Muscle of leg (tissue), 16 donors: Measurements from ENCODE around the gene RTL10. TPM values are rescaled to one million over a fixed set of nuclear protein-coding genes. Genes with fewer than 3 reads are reported as not detected.
A peak's percentile ranks its signal among the peaks of the same experiment; 100 is the strongest.

Experiments used
- DNase-seq: peaks from one replicate; pipeline ENCODE4 v3.0.0; 2013
- H3K27ac ChIP-seq: one replicate; pipeline ENCODE4 v1.5.1; 2013; ENCODE audit warnings: mild to moderate bottlenecking, low read length, control low read depth
- H3K27me3 ChIP-seq: one replicate; pipeline ENCODE4 v1.6.1; 2013; ENCODE audit warnings: low read length; ENCODE audit not compliant: control insufficient read depth, insufficient read depth
- H3K36me3 ChIP-seq: one replicate; pipeline ENCODE4 v1.6.1; 2013; ENCODE audit warnings: low read length; ENCODE audit not compliant: control insufficient read depth, insufficient read depth
- H3K4me1 ChIP-seq: one replicate; pipeline ENCODE4 v1.6.1; 2013; ENCODE audit warnings: low read length; ENCODE audit not compliant: control insufficient read depth, insufficient read depth
- H3K4me3 ChIP-seq: one replicate; pipeline ENCODE4 v1.5.1; 2013; ENCODE audit warnings: low read length, control low read depth
- H3K9me3 ChIP-seq: replicated peaks from 2 replicates; pipeline ENCODE4 v1.6.1; 2013; ENCODE audit warnings: low read depth, low read length; ENCODE audit not compliant: control insufficient read depth
- WGBS: methylation state at CpG from one replicate; pipeline ENCODE4 v1.1.5; 2013; ENCODE audit warnings: missing lambda C conversion rate; ENCODE audit not compliant: insufficient coverage; 5-methylcytosine and 5-hydroxymethylcytosine counted together
- long read RNA-seq, 11 donors: transcript quantifications; one replicate each; lab custom pipeline, GENCODE V29; 2026
- polyA plus RNA-seq, 8 donors: library from polyadenylated mRNA; unstranded; fragments of 120-200 nt; gene quantifications; one replicate each; pipeline versions ENCODE4 v1.2.1 to v1.2.3, GENCODE V29; 2013; ENCODE audit warnings: inconsistent platforms in 1 of 8, low replicate concordance in 1 of 8; ENCODE audit not compliant: insufficient read length in 8 of 8, insufficient read depth in 1 of 8
- total RNA-seq: library from RNA; stranded (reverse); fragments of 120-200 nt; gene quantifications from one replicate; pipeline ENCODE4 v1.2.4, GENCODE V29; 2013

The RTL10 gene, protein sequence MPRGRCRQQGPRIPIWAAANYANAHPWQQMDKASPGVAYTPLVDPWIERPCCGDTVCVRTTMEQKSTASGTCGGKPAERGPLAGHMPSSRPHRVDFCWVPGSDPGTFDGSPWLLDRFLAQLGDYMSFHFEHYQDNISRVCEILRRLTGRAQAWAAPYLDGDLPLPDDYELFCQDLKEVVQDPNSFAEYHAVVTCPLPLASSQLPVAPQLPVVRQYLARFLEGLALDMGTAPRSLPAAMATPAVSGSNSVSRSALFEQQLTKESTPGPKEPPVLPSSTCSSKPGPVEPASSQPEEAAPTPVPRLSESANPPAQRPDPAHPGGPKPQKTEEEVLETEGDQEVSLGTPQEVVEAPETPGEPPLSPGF
- total RNA-seq (12.7 TPM), polyA plus RNA-seq (10 to 100 TPM; 10.8 to 15.8 (median 12.6) TPM)
- long read RNA-seq, donor 1, full-length matches to known transcripts, result 3 of 8 reads
- long read RNA-seq, donor 1, partial matches to known transcripts, result 5 of 8 reads
- long read RNA-seq, donor 1, other reads (novel, unspliced or antisense), result 0 of 8 reads
- long read RNA-seq, donor 2, full-length matches to known transcripts, result 2 of 2 reads
- long read RNA-seq, donor 2, partial matches to known transcripts, result 0 of 2 reads
- long read RNA-seq, donor 2, other reads (novel, unspliced or antisense), result 0 of 2 reads
- long read RNA-seq, donor 3, full-length matches to known transcripts, result 9 of 9 reads
- long read RNA-seq, donor 3, partial matches to known transcripts, result 0 of 9 reads
- long read RNA-seq, donor 3, other reads (novel, unspliced or antisense), result 0 of 9 reads
- long read RNA-seq, donor 4, full-length matches to known transcripts, result 3 of 3 reads
- long read RNA-seq, donor 4, partial matches to known transcripts, result 0 of 3 reads
- long read RNA-seq, donor 4, other reads (novel, unspliced or antisense), result 0 of 3 reads
- long read RNA-seq, donor 5, full-length matches to known transcripts, result 12 of 12 reads
- long read RNA-seq, donor 5, partial matches to known transcripts, result 0 of 12 reads
- long read RNA-seq, donor 5, other reads (novel, unspliced or antisense), result 0 of 12 reads
- long read RNA-seq, donor 6, full-length matches to known transcripts, result 4 of 23 reads
- long read RNA-seq, donor 6, partial matches to known transcripts, result 19 of 23 reads
- long read RNA-seq, donor 6, other reads (novel, unspliced or antisense), result 0 of 23 reads
- long read RNA-seq, donor 7, full-length matches to known transcripts, result 3 of 3 reads
- long read RNA-seq, donor 7, partial matches to known transcripts, result 0 of 3 reads
- long read RNA-seq, donor 7, other reads (novel, unspliced or antisense), result 0 of 3 reads
- long read RNA-seq, donor 8, full-length matches to known transcripts, result 4 of 4 reads
- long read RNA-seq, donor 8, partial matches to known transcripts, result 0 of 4 reads
- long read RNA-seq, donor 8, other reads (novel, unspliced or antisense), result 0 of 4 reads
- long read RNA-seq, donor 9, full-length matches to known transcripts, result 8 of 8 reads
- long read RNA-seq, donor 9, partial matches to known transcripts, result 0 of 8 reads
- long read RNA-seq, donor 9, other reads (novel, unspliced or antisense), result 0 of 8 reads
- long read RNA-seq, donor 10, full-length matches to known transcripts, result 8 of 8 reads
- long read RNA-seq, donor 10, partial matches to known transcripts, result 0 of 8 reads
- long read RNA-seq, donor 10, other reads (novel, unspliced or antisense), result 0 of 8 reads
- long read RNA-seq, donor 11, full-length matches to known transcripts, result 4 of 4 reads
- long read RNA-seq, donor 11, partial matches to known transcripts, result 0 of 4 reads
- long read RNA-seq, donor 11, other reads (novel, unspliced or antisense), result 0 of 4 reads

DNA sequence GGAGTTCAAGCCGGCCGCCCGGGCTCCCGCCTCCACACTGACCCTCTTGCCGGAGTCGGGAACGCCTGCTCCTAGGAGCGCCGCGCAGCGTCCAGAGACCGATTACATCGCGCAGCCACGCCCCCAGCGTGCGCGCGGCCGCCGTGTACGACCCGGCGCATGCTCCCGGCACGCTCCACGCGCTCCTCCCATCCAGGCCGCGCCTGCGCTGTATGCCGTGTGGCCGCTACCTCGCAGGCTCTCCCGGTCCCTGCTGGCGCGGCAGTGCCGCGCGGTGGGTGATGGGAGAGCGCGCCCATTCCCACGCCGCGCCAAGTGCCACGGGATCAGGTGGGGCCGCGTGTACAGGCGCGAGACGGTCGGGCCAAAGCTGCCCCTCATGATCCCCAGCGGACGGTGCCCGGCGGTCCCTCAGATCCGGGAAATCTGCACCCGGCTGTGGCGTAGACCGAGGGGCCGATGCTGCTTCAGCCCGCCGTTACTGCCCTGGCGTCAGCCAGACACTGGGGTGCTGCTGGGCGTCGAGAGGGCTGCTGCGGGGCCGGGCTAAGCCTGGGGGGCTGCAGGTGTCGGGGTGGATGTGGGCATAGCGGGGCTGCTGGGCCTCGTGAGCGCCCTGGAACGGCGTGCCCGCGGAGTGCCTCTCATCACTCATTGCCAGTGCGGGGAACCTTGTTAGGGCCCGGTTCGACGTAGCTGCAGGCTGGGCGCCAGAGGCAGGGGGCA is at the start of gene RTL10, which contains the start of gene GNB1L:
Gene RTL10 (minus strand): TSS at position 97 of the 726 bp plus-strand sequence. CDS start 2,613 bp downstream, outside the sequence.
Gene GNB1L (minus strand): TSS at position 97 of the 726 bp plus-strand sequence. CDS start 33,519 bp downstream, outside the sequence.
- peaks cover 28% of the 10 kb centered on the region for H3K4me1 ChIP-seq
- H3K36me3 ChIP-seq, result peaks cover 23% of the 10 kb centered on the region
- peak; percentile 99 for DNase-seq
- peak within 1 kb of the TSS; percentile 89 for H3K27ac ChIP-seq
- WGBS, result under 1% methylated on average over 76 of the region's 81 CpGs
- H3K9me3 ChIP-seq, result no peaks in the 10 kb centered on the region
- peak within 1 kb of the TSS; percentile 97 for H3K4me3 ChIP-seq
- H3K27me3 ChIP-seq, result no peaks in the 10 kb centered on the region

- 81% methylated on average over 12 of the region's 16 CpGs for WGBS
- no peak overlapping the region for H3K27ac ChIP-seq
- DNase-seq, result no peak
- H3K27me3 ChIP-seq, result no peaks in the 10 kb centered on the region
- H3K9me3 ChIP-seq, result no peaks in the 10 kb centered on the region
- H3K36me3 ChIP-seq, result peaks cover 10% of the 10 kb centered on the region
- peaks cover 23% of the 10 kb centered on the region for H3K4me1 ChIP-seq
- H3K4me3 ChIP-seq, result no peak overlapping the region
Measured at GRCh38 chr22:19904174-19904856, 49.6 kb upstream of the RTL10 start.

- Histone ChIP-seq H3K9me3 (no peaks in the 10 kb centered on the region), H3K27ac (no peak overlapping the region), H3K36me3 (peaks cover 10% of the 10 kb centered on the region), H3K4me3 (no peak overlapping the region), H3K27me3 (no peaks in the 10 kb centered on the region), H3K4me1 (peaks cover 25% of the 10 kb centered on the region)
- no peak for DNase-seq
- WGBS, result 56% methylated on average over 8 of the region's 12 CpGs
Measured at GRCh38 chr22:19903513-19903912, 48.8 kb upstream of the RTL10 start.

- 57% methylated on average over 9 of the region's 9 CpGs for WGBS
- no peak overlapping the region for H3K4me3 ChIP-seq
- peaks cover 26% of the 10 kb centered on the region for H3K4me1 ChIP-seq
- peak overlapping the region; percentile 63 for H3K27ac ChIP-seq
- H3K27me3 ChIP-seq, result no peaks in the 10 kb centered on the region
- H3K9me3 ChIP-seq, result no peaks in the 10 kb centered on the region
- peaks cover 12% of the 10 kb centered on the region for H3K36me3 ChIP-seq
- DNase-seq, result peak; percentile 57
Measured at GRCh38 chr22:19903031-19903430, 48.4 kb upstream of the RTL10 start.

- Histone ChIP-seq H3K9me3 (no peaks in the 10 kb centered on the region), H3K4me3 (no peak overlapping the region), H3K27me3 (no peaks in the 10 kb centered on the region), H3K4me1 (peaks cover 26% of the 10 kb centered on the region), H3K27ac (peak overlapping the region; percentile 63), H3K36me3 (peaks cover 20% of the 10 kb centered on the region)
- 87% methylated on average over 7 of the region's 7 CpGs for WGBS
- no peak for DNase-seq
Measured at GRCh38 chr22:19902245-19902715, 47.6 kb upstream of the RTL10 start.

- no peak overlapping the region for H3K27ac ChIP-seq
Measured at GRCh38 chr22:19901577-19902244, 47.0 kb upstream of the RTL10 start.

GRCh38 chr22:19900707-19901436 is 46.2 kb upstream of the RTL10 start:
- peaks cover 21% of the 10 kb centered on the region for H3K36me3 ChIP-seq
- H3K27ac ChIP-seq, result no peak overlapping the region
- H3K9me3 ChIP-seq, result no peaks in the 10 kb centered on the region
- no peaks in the 10 kb centered on the region for H3K27me3 ChIP-seq
- no peak for DNase-seq
- 91% methylated on average over 4 of the region's 13 CpGs for WGBS
- H3K4me1 ChIP-seq, result peaks cover 28% of the 10 kb centered on the region
- H3K4me3 ChIP-seq, result no peak overlapping the region

More at GRCh38 chr22:19901577-19902244, 47.0 kb upstream of the RTL10 start:
- no peaks in the 10 kb centered on the region for H3K9me3 ChIP-seq
- H3K27me3 ChIP-seq, result no peaks in the 10 kb centered on the region
- peaks cover 26% of the 10 kb centered on the region for H3K4me1 ChIP-seq
- no peak overlapping the region for H3K4me3 ChIP-seq
- WGBS, result 91% methylated on average over 4 of the region's 11 CpGs
- no peak for DNase-seq
- H3K36me3 ChIP-seq, result peaks cover 21% of the 10 kb centered on the region
